GM12864 (cell line): ENCODE results near the gene SMAD1.
"Not testable (repeated sequence)": the region's sequence is repeated elsewhere in the genome, so short reads cannot be mapped to it uniquely, and the experiment has no call there.

Experiments
- DNase-seq: peaks from one replicate; pipeline ENCODE4 v3.0.0-alpha.2; 2011; ENCODE audit warnings: low read depth
- H3K4me3 ChIP-seq: 2 replicates; pipeline ENCODE4 v1.5.1; 2011; ENCODE audit warnings: mild to moderate bottlenecking, low read depth, low read length, control low read depth
- CTCF ChIP-seq: IDR thresholded peaks from 2 replicates; pipeline ENCODE4 v1.5.1; 2011; ENCODE audit warnings: low read depth, mild to moderate bottlenecking, moderate library complexity, low read length, control low read depth, inconsistent platforms; ENCODE audit errors: missing control alignments

Gene SMAD1

GRCh38 chr4:145565328-145565727, 83.7 kb downstream of the SMAD1 start:
- TF ChIP-seq CTCF, result no peak
- DNase-seq, result no peak
- no peak overlapping the region for H3K4me3 ChIP-seq

- no peak overlapping the region for H3K4me3 ChIP-seq
- DNase-seq, result no peak
- no peak for TF ChIP-seq CTCF
These were observed 84.5 kb downstream of the SMAD1 start for GRCh38 chr4:145566086-145566708.

- H3K4me3 ChIP-seq, result no peak overlapping the region
- TF ChIP-seq CTCF, result no peak
- DNase-seq, result no peak
These were observed 85.1 kb downstream of the SMAD1 start for GRCh38 chr4:145566768-145567167.

- no peak for DNase-seq
- TF ChIP-seq CTCF, result no peak
- H3K4me3 ChIP-seq, result no peak overlapping the region
These were observed 85.9 kb downstream of the SMAD1 start for GRCh38 chr4:145567516-145567915.

- not testable (repeated sequence) for DNase-seq, H3K4me3 ChIP-seq
These were observed 92.9 kb downstream of the SMAD1 start for GRCh38 chr4:145574546-145574945.

GRCh38 chr4:145580906-145581305, 99.3 kb downstream of the SMAD1 start:
- H3K4me3 ChIP-seq, result no peak overlapping the region
- no peak for TF ChIP-seq CTCF
- no peak for DNase-seq

GRCh38 chr4:145583191-145584055, 101.8 kb downstream of the SMAD1 start:
- no peak overlapping the region for H3K4me3 ChIP-seq
- no peak for TF ChIP-seq CTCF
- DNase-seq, result no peak
